CD1c-positive myeloid dendritic cell (primary cell): ENCODE results near the gene STUM.

Experiments
- DNase-seq: peaks from one replicate; pipeline ENCODE4 v3.0.0-alpha.2; 2016; ENCODE audit errors: extremely low spot score

STUM gene

GRCh38 chr1:226652613-226653012, 104.0 kb downstream of the STUM start:
- no peak for DNase-seq

GRCh38 chr1:226653311-226653921, 104.9 kb downstream of the STUM start:
- DNase-seq, result no peak

- DNase-seq, result no peak
Measured at GRCh38 chr1:226654046-226654667, 105.6 kb downstream of the STUM start.

GRCh38 chr1:226654668-226655055, 106.1 kb downstream of the STUM start:
- DNase-seq, result no peak

- no peak for DNase-seq
Measured at GRCh38 chr1:226655251-226656163, 106.9 kb downstream of the STUM start.

GRCh38 chr1:226656201-226656600, 107.6 kb downstream of the STUM start:
- DNase-seq, result no peak

GRCh38 chr1:226656601-226657277, 108.2 kb downstream of the STUM start:
- DNase-seq, result no peak

GRCh38 chr1:226657895-226658545, 109.5 kb downstream of the STUM start:
- no peak for DNase-seq

- DNase-seq, result no peak
Measured at GRCh38 chr1:226658546-226659125, 110.1 kb downstream of the STUM start.
